ENCODE data around the gene TSPAN5.

DNA sequence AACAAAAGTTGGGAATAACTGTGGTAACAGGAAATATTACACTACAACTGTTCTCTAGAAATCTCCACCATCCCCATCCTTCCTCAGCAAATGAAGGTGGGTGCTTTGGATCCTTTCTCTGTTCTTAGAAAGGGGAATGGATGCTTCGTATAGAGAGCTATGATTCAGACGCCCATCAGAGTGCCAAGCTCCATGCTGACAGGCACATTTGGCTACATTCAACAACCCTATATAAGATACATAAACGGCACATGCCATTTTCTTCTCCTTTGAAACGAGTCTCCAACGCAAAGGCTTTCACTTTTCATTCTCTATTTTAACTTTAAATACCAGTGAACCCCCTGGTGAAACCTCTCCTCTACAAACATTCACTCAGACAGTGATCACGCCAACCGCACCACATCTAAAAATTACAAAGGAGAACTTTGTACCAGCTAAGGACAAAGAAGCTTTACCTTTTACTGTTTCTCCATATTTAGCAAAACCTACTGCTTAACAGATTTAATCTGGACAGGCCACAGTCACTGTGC lies 172.5 kb downstream of the TSPAN5 start:
- TF ChIP-seq TAF1 (IDR thresholded peaks at IDR 0.05; ENCODE audit: low read depth, low read length) (no peak), POLR2A (IDR thresholded peaks at IDR 0.05; ENCODE audit: low read depth, low read length) (no peak), POLR2AphosphoS5 (IDR thresholded peaks at IDR 0.05; ENCODE audit: low read depth, low read length) (no peak), POU2F2 (IDR thresholded peaks at IDR 0.05; ENCODE audit: low read depth, low read length) (no peak), SPI1 (IDR thresholded peaks at IDR 0.05; ENCODE audit: low read depth, low read length) (no peak), PAX5 (IDR thresholded peaks at IDR 0.05; ENCODE audit: insufficient read depth, low read length, severe bottlenecking) (no peak)
